Adrenal gland (tissue), 12 donors: ENCODE measurements around the gene NLGN3. TPM values are rescaled to one million over a fixed set of nuclear protein-coding genes. Genes with fewer than 3 reads are reported as not detected.

ENCODE experiments used
- DNase-seq, 7 donors: peaks; one replicate each; pipeline ENCODE4 v3.0.0-alpha.2; 2019 to 2020
- H3K27ac ChIP-seq, 5 donors: fragments of 200-600 bp; sonication (generic) in 4 of 5; 1 replicate in 3 of 5; 2 replicates in 2 of 5; pipeline versions ENCODE4 v1.5.1 to v1.8.0; 2016 to 2020; ENCODE audit warnings: mild to moderate bottlenecking in 1 of 5
- H3K27me3 ChIP-seq: fragments of 200-600 bp; 2 replicates; pipeline ENCODE4 v1.8.0; 2021
- H3K36me3 ChIP-seq, 2 donors: fragments of 200-600 bp; replicated peaks in 1 of 2; 1 replicate in 1 of 2; 2 replicates in 1 of 2; pipeline versions ENCODE4 v1.5.1 to v1.8.0; 2018 to 2022
- H3K4me1 ChIP-seq, 2 donors: fragments of 200-600 bp; replicated peaks in 1 of 2; 1 replicate in 1 of 2; 2 replicates in 1 of 2; pipeline versions ENCODE4 v1.5.1 to v1.8.0; 2018 to 2021
- H3K4me3 ChIP-seq, 4 donors: fragments of 200-600 bp; sonication (generic) in 3 of 4; one replicate each; pipeline ENCODE4 v1.5.1; 2016 to 2018
- H3K9me3 ChIP-seq, 3 donors: fragments of 200-600 bp; sonication (generic) in 1 of 3; replicated peaks in 1 of 3; 1 replicate in 2 of 3; 2 replicates in 1 of 3; pipeline versions ENCODE4 v1.5.1 to v1.8.0; 2016 to 2021
- CTCF ChIP-seq, 6 experiments: fragments of 450-650 bp in 4 of 6; fragments of 200-600 bp in 2 of 6; sonication (generic) in 1 of 6; IDR thresholded peaks; 1 replicate in 5 of 6; 2 replicates in 1 of 6; pipeline versions ENCODE4 v1.5.1 to v1.8.0; 2016 to 2021; ENCODE audit warnings: antibody characterized with exemption in 6 of 6, mild to moderate bottlenecking in 2 of 6, moderate library complexity in 1 of 6
- POLR2A ChIP-seq, 2 donors: fragments of 450-650 bp; IDR thresholded peaks; one replicate each; pipeline ENCODE4 v1.6.1; 2017; ENCODE audit warnings: antibody characterized with exemption in 2 of 2, mild to moderate bottlenecking in 2 of 2, moderate library complexity in 1 of 2
- whole genome bisulfite sequencing, 4 donors: extraction: QIAGEN DNeasy Blood & Tissue Kit in 2 of 4; methylation state at CpG; one replicate each; pipeline versions ENCODE4 v1.1.5 to v1.1.7; 2013 to 2017; 5-methylcytosine and 5-hydroxymethylcytosine counted together
- intact Hi-C, 2 donors: fragments of 100-400 bp; cut with DNase I; formaldehyde crosslinking; loops; one replicate each; pipeline versions ENCODE4 v1.14.1 to v1.15.0; 2022 to 2023
- polyA plus RNA-seq, 3 donors: library from polyadenylated mRNA; stranded (reverse); fragments of 200-250 nt in 2 of 3; fragments of 350-450 nt in 1 of 3; fragmentation: Illumina TruSeq in 1 of 3; extraction: RNeasy Lipid Tissue Mini Kit (QIAGEN cat#74804) in 1 of 3; gene quantifications; one replicate each; pipeline ENCODE4 v1.2.3, GENCODE V29; 2013 to 2014
- small RNA-seq, 2 donors: library from RNA; depleted of rRNA; stranded (forward); fragments of <200 nt; gene quantifications; one replicate each; pipeline ENCODE3, GENCODE V24; 2016
- total RNA-seq, 9 donors: library from RNA; depleted of rRNA in 4 of 9; stranded (reverse); fragments of >200 nt in 4 of 9; fragments of 120-200 nt in 1 of 9; fragmentation: NEBNext Ultra II Directional in 1 of 9; extraction: Animal tissue kit (Norgen Biotek cat#: 25700) in 1 of 9; gene quantifications; one replicate each; pipeline versions ENCODE4 v1.1.0 to v1.2.4, GENCODE V29; 2013 to 2023
- donor health status: healthy with polysubstance abuse.
- donor health status: Bipolar disorder and iron deficiency.
- donor health status: DM: yes; HTN: yes; CAD: no.
- donor health status: DM: no; HTN: no; CAD: no.
- donor health status: DM: no; HTN: no; CAD: no.
- donor health status: DM: yes; HTN: yes; CAD: no.

Gene NLGN3
- total and polyA plus RNA-seq, 12 donors, result 8.9 to 51.6 (median 17.2) TPM

GRCh38 chrX:71214604-71215337 lies 70.1 kb downstream of the NLGN3 start:
- DNase-seq, result no peak
- Histone ChIP-seq H3K4me1 (no peaks in the 10 kb centered on the region), H3K9me3 (no peaks in the 10 kb centered on the region), H3K27me3 (peaks cover 3% of the 10 kb centered on the region), H3K36me3 (no peaks in the 10 kb centered on the region), H3K4me3 (no peak overlapping the region), H3K27ac (no peak overlapping the region)
- no peak for TF ChIP-seq POLR2A (IDR thresholded peaks at IDR 0.05)
- no peak for TF ChIP-seq CTCF (IDR thresholded peaks at IDR 0.05)
- 71 to 100% (median 82%) methylated on average over 2 to 5 of the region's 5 CpGs for WGBS, 4 donors
- intact Hi-C loops, result no loop called here

- no peaks in the 10 kb centered on the region for H3K36me3 ChIP-seq
- TF ChIP-seq CTCF (IDR thresholded peaks at IDR 0.05), result no peak
- no peak for TF ChIP-seq POLR2A (IDR thresholded peaks at IDR 0.05)
- H3K27ac ChIP-seq, result no peak overlapping the region
- no peaks in the 10 kb centered on the region for H3K9me3 ChIP-seq
- no peak for DNase-seq
- H3K27me3 ChIP-seq, result peaks cover 3% of the 10 kb centered on the region
- no peak overlapping the region for H3K4me3 ChIP-seq
- WGBS, 4 donors, result 69 to 78% (median 72%) methylated on average over 5 to 10 of the region's 10 CpGs
- no peaks in the 10 kb centered on the region for H3K4me1 ChIP-seq
- intact Hi-C loops, result no loop called here
Measured at GRCh38 chrX:71215338-71215912, 70.8 kb downstream of the NLGN3 start.

- Histone ChIP-seq H3K4me3 (no peak overlapping the region), H3K9me3 (no peaks in the 10 kb centered on the region), H3K4me1 (no peaks in the 10 kb centered on the region), H3K36me3 (no peaks in the 10 kb centered on the region), H3K27me3 (peaks cover 3% of the 10 kb centered on the region), H3K27ac (no peak overlapping the region)
- DNase-seq, result no peak
- WGBS, 4 donors, result 45 to 64% (median 59%) methylated on average over 6 of the region's 6 CpGs
- TF ChIP-seq POLR2A (IDR thresholded peaks at IDR 0.05), result no peak
- no peak for TF ChIP-seq CTCF (IDR thresholded peaks at IDR 0.05)
- intact Hi-C loops, result no loop called here
Measured at GRCh38 chrX:71216485-71216884, 71.8 kb downstream of the NLGN3 start.

- DNase-seq, result no peak
Measured at GRCh38 chrX:71217298-71217697, 72.7 kb downstream of the NLGN3 start.

More at GRCh38 chrX:71217298-71217697, 72.7 kb downstream of the NLGN3 start:
- Histone ChIP-seq H3K4me3 (no peak overlapping the region), H3K27ac (no peak overlapping the region), H3K9me3 (no peaks in the 10 kb centered on the region), H3K27me3 (peaks cover 3% of the 10 kb centered on the region), H3K4me1 (no peaks in the 10 kb centered on the region), H3K36me3 (no peaks in the 10 kb centered on the region)
- intact Hi-C loops, result no loop called here
- 67 to 90% (median 85%) methylated on average over 1 to 6 of the region's 6 CpGs for WGBS, 4 donors
- TF ChIP-seq CTCF (IDR thresholded peaks at IDR 0.05), result no peak

Small RNA genes within 50 kb of the gene (small RNA-seq; reads per million reads assigned to genes)
- gene CXorf65, result 0 reads per million in 2 donors

Other genes with a start within 250 kb of the NLGN3 start
- gene TEX11, start 236.1 kb upstream of the NLGN3 start, total RNA-seq, result not detected
- gene TEX11, start 236.1 kb upstream of the NLGN3 start, polyA plus RNA-seq, result under 1 TPM in 1 of 3 donors, not detected in 2; 0.13 TPM
- under 1 TPM in 2 of 9 donors, not detected in 7; 0.11 to 0.28 TPM for gene SLC7A3, start 213.7 kb upstream of the NLGN3 start, total RNA-seq
- not detected for gene SLC7A3, start 213.7 kb upstream of the NLGN3 start, polyA plus RNA-seq
- 100 to 1,000 TPM in 1 of 9 donors, 10 to 100 TPM in 8; 68.0 to 101 (median 81.0) TPM for gene SNX12, start 76.5 kb upstream of the NLGN3 start, total RNA-seq
- 10 to 100 TPM; 25.4 to 75.8 (median 42.3) TPM for gene SNX12, start 76.5 kb upstream of the NLGN3 start, polyA plus RNA-seq
- 100 to 1,000 TPM in 5 of 9 donors, 10 to 100 TPM in 4; 61.3 to 191 (median 101) TPM for gene FOXO4, start 49.0 kb upstream of the NLGN3 start, total RNA-seq
- gene FOXO4, start 49.0 kb upstream of the NLGN3 start, polyA plus RNA-seq, result 10 to 100 TPM; 14.3 to 47.7 (median 34.2) TPM
- gene CXorf65, start 38.1 kb upstream of the NLGN3 start, total RNA-seq, result not detected
- gene CXorf65, start 38.1 kb upstream of the NLGN3 start, polyA plus RNA-seq, result under 1 TPM in 1 of 3 donors, not detected in 2; 0.51 TPM
- gene IL2RG, start 33.3 kb upstream of the NLGN3 start, total RNA-seq, result 1 to 10 TPM in 8 of 9 donors, under 1 TPM in 1; 0.22 to 5.5 (median 1.9) TPM
- 1 to 10 TPM; 4.3 to 7.0 (median 4.9) TPM for gene IL2RG, start 33.3 kb upstream of the NLGN3 start, polyA plus RNA-seq
- gene MED12, start 26.2 kb upstream of the NLGN3 start, total RNA-seq, result 100 to 1,000 TPM in 2 of 9 donors, 10 to 100 TPM in 7; 39.0 to 107 (median 90.6) TPM
- gene MED12, start 26.2 kb upstream of the NLGN3 start, polyA plus RNA-seq, result 10 to 100 TPM; 34.0 to 49.3 (median 44.3) TPM
- under 1 TPM in 1 of 9 donors, not detected in 8; 0.18 TPM for gene GJB1, start 78.4 kb downstream of the NLGN3 start, total RNA-seq
- gene GJB1, start 78.4 kb downstream of the NLGN3 start, polyA plus RNA-seq, result not detected
- 10 to 100 TPM; 31.3 to 77.3 (median 46.5) TPM for gene ZMYM3, start 109.3 kb downstream of the NLGN3 start, total RNA-seq
- 10 to 100 TPM; 23.0 to 36.1 (median 28.8) TPM for gene ZMYM3, start 109.3 kb downstream of the NLGN3 start, polyA plus RNA-seq
- gene NONO, start 138.8 kb downstream of the NLGN3 start, total RNA-seq, result 100 to 1,000 TPM; 267 to 524 (median 324) TPM
- gene NONO, start 138.8 kb downstream of the NLGN3 start, polyA plus RNA-seq, result 100 to 1,000 TPM; 140 to 492 (median 170) TPM
- gene ITGB1BP2, start 156.9 kb downstream of the NLGN3 start, total RNA-seq, result 1 to 10 TPM in 3 of 9 donors, under 1 TPM in 5, not detected in 1; 0.18 to 3.2 (median 0.81) TPM
- 1 to 10 TPM in 2 of 3 donors, under 1 TPM in 1; 0.31 to 1.6 (median 1.5) TPM for gene ITGB1BP2, start 156.9 kb downstream of the NLGN3 start, polyA plus RNA-seq
- 10 to 100 TPM; 20.9 to 48.9 (median 29.6) TPM for gene TAF1, start 221.5 kb downstream of the NLGN3 start, total RNA-seq
- 10 to 100 TPM in 2 of 3 donors, 1 to 10 TPM in 1; 7.5 to 27.8 (median 18.6) TPM for gene TAF1, start 221.5 kb downstream of the NLGN3 start, polyA plus RNA-seq